GM19324 (cell line): ENCODE data around the gene KIAA0232.
"Not testable (repeated sequence)": the region's sequence is repeated elsewhere in the genome, so short reads cannot be mapped to it uniquely, and the experiment has no call there.

ENCODE experiments used
- ATAC-seq: cut with Tn5 transposase; IDR thresholded peaks from one replicate; pipeline ENCODE4 v1.9.1; 2021; ENCODE audit warnings: mild to moderate bottlenecking, moderate library complexity; ENCODE audit not compliant: unreplicated experiment, low FRiP score

The KIAA0232 gene

GRCh38 chr4:6773616-6774540 is 8.6 kb upstream of the KIAA0232 start:
- ATAC-seq: no peak

- no peak for ATAC-seq
Measured at GRCh38 chr4:6775746-6776145, 6.8 kb upstream of the KIAA0232 start.

DNA sequence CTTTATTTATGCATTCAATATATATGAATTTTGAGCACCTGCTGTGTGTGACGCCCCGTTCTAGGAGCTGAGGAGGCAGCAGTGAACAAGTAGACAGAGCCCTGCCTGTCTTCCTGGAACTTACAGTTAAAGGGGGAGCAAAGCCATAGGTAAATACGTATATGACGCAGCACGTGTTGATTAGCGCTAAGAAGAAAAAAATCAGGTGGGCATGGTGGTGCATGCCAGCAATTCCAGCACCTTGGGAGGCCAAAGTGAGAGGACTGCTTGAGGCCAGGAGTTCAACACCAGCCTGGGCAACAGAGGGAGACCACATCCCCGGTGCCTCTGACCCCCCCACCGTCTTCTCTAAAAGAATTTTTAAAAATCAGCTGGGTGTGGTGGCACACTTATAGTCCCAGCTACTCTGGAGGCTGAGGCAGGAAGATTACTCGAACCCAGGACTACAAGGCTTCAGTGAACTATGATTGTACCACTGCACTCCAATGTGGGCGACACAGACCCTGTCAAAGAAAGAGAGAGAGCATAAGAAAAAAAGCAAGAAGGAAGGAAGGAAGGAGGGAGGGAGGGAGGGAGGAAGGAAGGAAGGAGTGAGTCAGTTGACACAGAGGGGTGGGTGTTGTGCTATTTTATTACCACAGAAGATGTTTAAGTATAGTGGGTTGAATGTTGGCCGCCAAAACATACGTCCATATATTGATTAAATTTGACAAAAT is 5.4 kb upstream of the KIAA0232 start:
- ATAC-seq: no peak

DNA sequence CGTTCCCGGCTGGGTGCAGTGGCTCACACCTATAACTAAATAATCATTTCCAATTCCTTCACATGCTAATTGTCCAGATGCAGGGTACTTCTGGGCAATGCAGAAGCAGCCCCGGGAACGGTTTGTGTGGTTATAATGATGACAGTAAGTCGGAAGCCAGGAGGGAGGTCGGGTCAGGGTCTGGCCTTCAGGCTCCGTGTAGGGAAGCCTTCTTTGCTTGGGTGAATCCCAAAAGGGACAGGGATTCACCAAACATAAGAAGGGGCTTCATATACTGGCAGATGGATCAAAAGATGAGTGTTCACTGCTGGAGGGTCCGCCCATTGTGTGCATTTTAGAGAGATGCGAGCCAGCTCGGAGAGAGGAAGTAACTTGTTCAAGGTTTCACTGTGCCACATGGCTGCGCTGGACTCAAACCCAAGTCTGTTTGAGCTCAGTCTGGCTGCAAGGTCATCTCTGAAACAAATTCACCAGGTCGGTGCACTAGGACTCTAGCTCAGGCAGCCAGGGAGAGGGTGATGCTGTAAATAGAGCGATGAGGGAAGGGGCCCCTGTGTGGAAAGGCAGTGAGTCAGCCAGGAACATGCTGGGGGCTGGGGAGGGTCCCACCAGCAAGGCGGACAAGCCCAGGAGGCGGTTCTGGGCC is 4.8 kb upstream of the KIAA0232 start:
- ATAC-seq: no peak

DNA sequence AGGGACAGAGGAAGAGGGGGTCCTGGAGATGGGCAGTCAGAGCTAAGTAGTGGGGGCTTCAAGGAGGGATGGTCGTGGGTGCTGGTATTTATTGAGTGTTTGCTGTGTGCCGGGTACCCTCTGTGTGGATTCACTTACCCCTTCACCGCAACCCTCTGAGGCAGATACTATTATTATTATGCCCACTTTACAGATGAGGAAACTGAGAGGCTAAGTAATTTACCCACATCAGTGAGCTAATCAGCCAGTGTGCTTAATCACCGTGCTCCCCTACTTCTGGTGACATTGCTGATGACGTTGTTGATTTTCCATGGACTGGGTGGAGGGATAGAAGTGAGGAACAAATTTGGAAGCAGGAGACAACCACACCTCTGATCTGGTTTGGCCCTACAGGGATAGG is 4.1 kb upstream of the KIAA0232 start:
- no peak for ATAC-seq

DNA sequence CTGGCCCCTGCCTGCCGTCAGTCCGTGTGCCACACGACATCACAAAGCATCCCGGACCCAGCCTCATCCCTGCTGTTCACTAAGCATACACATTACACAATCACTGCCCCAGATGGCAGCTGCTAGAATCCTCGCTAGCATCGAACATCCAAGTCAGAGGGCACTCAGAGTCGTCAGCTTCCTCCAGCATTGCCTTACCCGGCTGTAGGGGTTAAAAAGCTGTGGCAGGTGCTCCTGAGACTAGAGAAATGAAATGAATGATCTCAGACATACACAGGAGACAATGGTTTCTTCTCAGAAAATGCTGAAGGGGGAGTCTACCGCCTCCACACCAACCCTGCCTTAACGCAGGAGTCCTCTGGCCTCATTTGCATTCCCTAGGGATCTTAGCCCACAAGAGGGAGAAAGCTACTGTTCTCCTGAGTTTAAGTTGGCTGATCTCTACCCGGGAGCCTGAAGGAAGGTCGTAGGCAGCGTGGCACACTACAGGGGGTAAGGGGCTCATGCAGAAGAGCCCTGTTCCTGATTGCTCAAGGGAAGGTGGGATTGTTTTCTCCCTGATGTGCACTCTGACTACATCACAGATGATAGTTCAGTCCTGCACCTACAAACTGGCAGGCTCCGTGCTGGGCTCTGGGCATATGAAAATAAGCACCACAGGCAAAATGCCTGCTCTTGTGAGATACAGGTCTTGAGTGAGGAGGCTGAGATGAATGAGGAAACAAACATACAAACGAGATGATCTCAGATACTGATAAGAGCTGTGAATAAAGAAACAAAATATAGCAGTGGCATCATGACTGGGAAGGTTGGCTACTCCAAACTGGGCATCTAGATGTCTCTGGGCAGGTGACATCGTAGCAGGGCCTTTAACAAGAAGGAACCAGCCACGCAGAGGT is 2.6 kb upstream of the KIAA0232 start:
- ATAC-seq: no peak

DNA sequence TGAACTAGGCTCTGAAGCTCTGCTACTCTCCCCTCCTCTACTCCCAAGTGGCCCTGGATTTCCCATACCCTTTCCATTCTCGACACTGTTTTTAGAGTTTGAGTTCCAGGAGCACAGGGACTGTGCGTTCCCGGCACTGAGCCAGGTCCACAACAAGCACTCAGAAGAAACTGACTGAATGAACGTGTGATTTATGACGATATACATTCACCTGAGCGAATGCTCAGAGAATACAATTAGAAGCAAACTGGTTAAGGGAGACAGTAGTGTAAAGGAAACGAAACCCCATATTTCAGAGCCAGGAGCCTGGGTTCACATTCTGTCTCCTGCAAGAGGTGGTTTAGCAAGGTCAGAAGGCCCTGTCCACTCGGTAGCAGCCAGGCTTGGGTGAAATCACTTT is 1.4 kb upstream of the KIAA0232 start:
- no peak for ATAC-seq

GRCh38 chr4:6781561-6781960 is 966 bp upstream of the KIAA0232 start:
- no peak for ATAC-seq

- ATAC-seq: no peak
Measured at GRCh38 chr4:6782846-6783110, 251 bp downstream of the KIAA0232 start.

- peak; percentile 76 for ATAC-seq
Measured at GRCh38 chr4:6783111-6783981, 819 bp downstream of the KIAA0232 start.

- no peak for ATAC-seq
Measured at GRCh38 chr4:6785572-6785925, 3.0 kb downstream of the KIAA0232 start.

DNA sequence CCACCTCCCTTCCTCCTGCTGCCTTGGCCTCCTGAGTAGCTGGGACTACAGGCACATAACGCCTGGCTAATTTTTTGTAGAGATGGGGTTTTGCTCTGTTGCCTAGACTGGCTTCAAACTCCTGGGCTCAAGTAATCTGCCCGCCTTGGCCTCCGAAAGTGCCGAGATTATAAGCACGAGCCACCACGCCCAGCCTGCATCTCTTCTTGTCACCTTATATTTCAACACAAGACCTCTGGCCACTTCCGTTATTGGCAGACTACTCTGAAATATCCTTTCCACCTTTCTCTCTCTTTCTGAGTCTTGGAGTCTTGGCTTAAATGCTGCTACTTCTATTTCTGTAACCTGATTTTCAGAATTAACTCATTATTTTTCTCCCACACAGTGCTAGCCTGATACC is 5.6 kb downstream of the KIAA0232 start:
- ATAC-seq: no peak

GRCh38 chr4:6791245-6791644 is 8.7 kb downstream of the KIAA0232 start:
- ATAC-seq: not testable (repeated sequence)

GRCh38 chr4:6791796-6792195 is 9.3 kb downstream of the KIAA0232 start:
- ATAC-seq: not testable (repeated sequence)

DNA sequence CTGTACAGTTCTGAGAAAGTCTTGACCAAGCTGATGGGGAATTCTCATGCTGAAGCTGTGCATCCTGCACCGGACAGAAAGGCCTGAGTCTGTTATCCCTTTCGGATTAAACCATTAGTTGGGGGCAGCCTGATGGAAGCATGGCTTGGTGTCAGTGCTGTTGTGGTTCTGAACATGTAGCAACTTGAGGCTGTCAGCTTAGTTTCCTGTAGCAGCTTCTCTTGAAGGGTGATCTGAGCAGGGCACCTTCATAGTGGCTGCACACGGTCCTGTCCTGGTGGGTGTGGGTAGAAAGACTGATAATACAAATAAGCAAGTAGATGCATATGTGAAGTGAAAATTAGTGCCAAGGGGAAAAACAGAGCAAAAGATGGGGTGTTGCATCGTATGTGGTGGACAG is 11.7 kb downstream of the KIAA0232 start:
- no peak for ATAC-seq

DNA sequence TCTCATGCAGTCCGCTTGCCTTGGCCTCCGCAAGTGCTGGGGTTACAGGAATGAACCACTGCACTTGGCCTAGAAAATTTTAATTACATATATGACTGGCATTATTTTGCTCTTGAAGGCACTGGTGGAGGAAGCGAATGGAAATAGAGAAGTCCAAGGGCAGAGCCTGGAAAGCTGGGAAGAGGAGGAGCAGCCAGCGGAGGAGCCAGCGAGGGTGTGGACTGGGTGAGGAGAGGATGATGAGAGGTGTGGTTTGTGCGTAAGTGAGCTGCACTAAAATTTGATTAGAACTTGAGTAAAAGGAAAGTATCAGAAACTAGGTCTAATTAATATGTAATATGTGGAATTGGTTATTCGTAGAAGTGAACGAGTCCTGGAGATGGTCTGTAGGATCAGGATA is 13.3 kb downstream of the KIAA0232 start:
- no peak for ATAC-seq

- not testable (repeated sequence) for ATAC-seq
Measured at GRCh38 chr4:6797368-6797767, 14.8 kb downstream of the KIAA0232 start.

DNA sequence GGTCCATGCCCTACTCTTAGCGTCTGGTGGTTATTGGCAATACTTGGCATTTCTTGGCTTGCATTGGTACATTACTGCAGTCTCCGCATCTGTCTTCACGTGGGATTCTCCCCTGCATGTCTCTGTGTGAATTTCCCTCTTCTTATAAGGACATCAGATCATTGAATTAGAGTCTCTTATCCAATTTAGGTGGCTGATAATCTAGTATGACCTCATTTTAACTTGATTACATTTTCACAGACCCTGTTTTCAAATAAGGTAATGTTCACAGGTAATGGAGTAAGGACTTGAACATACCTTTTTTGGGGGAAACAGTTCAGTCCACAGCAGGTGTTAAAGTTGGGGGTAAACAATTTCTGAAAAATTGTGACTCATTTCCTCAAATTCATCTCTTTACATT is 16.6 kb downstream of the KIAA0232 start:
- ATAC-seq: no peak

- ATAC-seq: no peak
Measured at GRCh38 chr4:6802025-6802424, 19.5 kb downstream of the KIAA0232 start.

GRCh38 chr4:6802626-6803025 is 20.1 kb downstream of the KIAA0232 start:
- ATAC-seq: no peak
